IgD-negative memory B cell (primary cell): ENCODE measurements around the gene HRC. TPM values are rescaled to one million over a fixed set of nuclear protein-coding genes. Genes with fewer than 3 reads are reported as not detected.

Experiments used
- H3K27ac Mint-ChIP-seq, 3 donors: one replicate each; pipeline ENCODE4 v1.8.0; 2020 to 2022; ENCODE audit warnings: mild to moderate bottlenecking in 3 of 3, mixed read lengths in 3 of 3, moderate library complexity in 1 of 3
- H3K27me3 Mint-ChIP-seq: one replicate; pipeline ENCODE4 v1.8.0; 2021; ENCODE audit warnings: mixed read lengths
- H3K36me3 Mint-ChIP-seq: one replicate; pipeline ENCODE4 v1.8.0; 2020; ENCODE audit warnings: mild to moderate bottlenecking, mixed read lengths
- H3K4me1 Mint-ChIP-seq, 3 donors: one replicate each; pipeline ENCODE4 v1.8.0; 2020 to 2022; ENCODE audit warnings: mixed read lengths in 3 of 3, mild to moderate bottlenecking in 1 of 3
- H3K4me3 Mint-ChIP-seq, 4 donors: one replicate each; pipeline ENCODE4 v1.8.0; 2020 to 2022; ENCODE audit warnings: mild to moderate bottlenecking in 4 of 4, mixed read lengths in 4 of 4, moderate library complexity in 3 of 4
- H3K9me3 Mint-ChIP-seq, 3 donors: one replicate each; pipeline ENCODE4 v1.8.0; 2020 to 2021; ENCODE audit warnings: mixed read lengths in 3 of 3, mild to moderate bottlenecking in 1 of 3
- polyA plus RNA-seq: library from polyadenylated mRNA; unstranded; fragments of 300-500 nt; fragmentation: Illumina TruSeq; gene quantifications from one replicate; pipeline ENCODE4 v1.2.3, GENCODE V29; 2021

The HRC gene
- polyA plus RNA-seq, 1 donor from 2014 or later = not detected

GRCh38 chr19:49107625-49108459, 47.4 kb downstream of the HRC start:
- H3K9me3 Mint-ChIP-seq = no peaks in the 10 kb centered on the region
- peak overlapping the region in 1 of 3 donors; percentile 76 for H3K27ac Mint-ChIP-seq
- H3K4me1 Mint-ChIP-seq = peaks cover 0 to 3% (median 2%) of the 10 kb centered on the region in 3 donors
- H3K4me3 Mint-ChIP-seq = no peak overlapping the region
- H3K27me3 Mint-ChIP-seq = no peaks in the 10 kb centered on the region
- peaks cover 9% of the 10 kb centered on the region for H3K36me3 Mint-ChIP-seq

GRCh38 chr19:49106648-49107135, 48.5 kb downstream of the HRC start:
- Mint-ChIP-seq H3K9me3 (no peaks in the 10 kb centered on the region), H3K4me1 (peaks cover 0 to 3% (median 2%) of the 10 kb centered on the region in 3 donors), H3K4me3 (peak overlapping the region in 3 of 4 donors; percentile 22 to 49 (median 32)), H3K36me3 (peaks cover 9% of the 10 kb centered on the region), H3K27ac (peak overlapping the region in 2 of 3 donors; percentile 34 to 76), H3K27me3 (no peaks in the 10 kb centered on the region)

- peaks cover 9% of the 10 kb centered on the region for H3K36me3 Mint-ChIP-seq
- H3K4me3 Mint-ChIP-seq = peak overlapping the region in 1 of 4 donors; percentile 52
- H3K27ac Mint-ChIP-seq = peak overlapping the region in 1 of 3 donors; percentile 89
- no peaks in the 10 kb centered on the region for H3K27me3 Mint-ChIP-seq
- H3K9me3 Mint-ChIP-seq = no peaks in the 10 kb centered on the region
- H3K4me1 Mint-ChIP-seq = peaks cover 0 to 3% (median 2%) of the 10 kb centered on the region in 3 donors
These were observed 50.8 kb downstream of the HRC start for GRCh38 chr19:49104229-49104864.

GRCh38 chr19:49103331-49104085, 51.7 kb downstream of the HRC start:
- H3K36me3 Mint-ChIP-seq = peaks cover 8% of the 10 kb centered on the region
- H3K27ac Mint-ChIP-seq = no peak overlapping the region
- no peak overlapping the region for H3K4me3 Mint-ChIP-seq
- H3K4me1 Mint-ChIP-seq = peaks cover 0 to 3% (median 2%) of the 10 kb centered on the region in 3 donors
- no peaks in the 10 kb centered on the region for H3K9me3 Mint-ChIP-seq
- H3K27me3 Mint-ChIP-seq = no peaks in the 10 kb centered on the region

GRCh38 chr19:49102303-49102702, 52.9 kb downstream of the HRC start:
- H3K4me3 Mint-ChIP-seq = no peak overlapping the region
- peak overlapping the region in 1 of 3 donors; percentile 86 for H3K27ac Mint-ChIP-seq
- peaks cover 8% of the 10 kb centered on the region for H3K36me3 Mint-ChIP-seq
- H3K4me1 Mint-ChIP-seq = peaks cover 2 to 7% (median 3%) of the 10 kb centered on the region in 3 donors
- H3K27me3 Mint-ChIP-seq = no peaks in the 10 kb centered on the region
- no peaks in the 10 kb centered on the region for H3K9me3 Mint-ChIP-seq

Other genes starting within 250 kb of the HRC start
- 0.39 TPM for gene DHDH, start 221.7 kb downstream of the HRC start, polyA plus RNA-seq
- 101 TPM for gene BAX, start 200.5 kb downstream of the HRC start, polyA plus RNA-seq
- 7,236 TPM for gene FTL, start 190.1 kb downstream of the HRC start, polyA plus RNA-seq
- 26.4 TPM for gene GYS1, start 162.1 kb downstream of the HRC start, polyA plus RNA-seq
- gene RUVBL2, start 161.5 kb downstream of the HRC start, polyA plus RNA-seq = 65.7 TPM
- gene LHB, start 138.3 kb downstream of the HRC start, polyA plus RNA-seq = 0.78 TPM
- not detected for gene CGB3, start 131.1 kb downstream of the HRC start, polyA plus RNA-seq
- not detected for gene CGB2, start 123.5 kb downstream of the HRC start, polyA plus RNA-seq
- not detected for gene CGB1, start 118.5 kb downstream of the HRC start, polyA plus RNA-seq
- not detected for gene CGB5, start 111.5 kb downstream of the HRC start, polyA plus RNA-seq
- not detected for gene CGB8, start 106.3 kb downstream of the HRC start, polyA plus RNA-seq
- not detected for gene CGB7, start 97.6 kb downstream of the HRC start, polyA plus RNA-seq
- gene NTF4, start 90.6 kb downstream of the HRC start, polyA plus RNA-seq = not detected
- not detected for gene KCNA7, start 82.7 kb downstream of the HRC start, polyA plus RNA-seq
- gene SNRNP70, start 69.9 kb downstream of the HRC start, polyA plus RNA-seq = 67.0 TPM
- gene LIN7B, start 41.0 kb downstream of the HRC start, polyA plus RNA-seq = 8.3 TPM
- gene C19orf73, start 36.3 kb downstream of the HRC start, polyA plus RNA-seq = 2.6 TPM
- gene PPFIA3, start 35.9 kb downstream of the HRC start, polyA plus RNA-seq = not detected
- not detected for gene TRPM4, start 2.4 kb upstream of the HRC start, polyA plus RNA-seq
- gene SLC6A16, start 169.8 kb upstream of the HRC start, polyA plus RNA-seq = 11.6 TPM
- gene CD37, start 180.0 kb upstream of the HRC start, polyA plus RNA-seq = 754 TPM
- 6.3 TPM for gene TEAD2, start 207.0 kb upstream of the HRC start, polyA plus RNA-seq
- gene DKKL1, start 208.5 kb upstream of the HRC start, polyA plus RNA-seq = 1.1 TPM
- not detected for gene KASH5, start 232.9 kb upstream of the HRC start, polyA plus RNA-seq